K562 (cell line): ENCODE data around the gene GARRE1. TPM values are rescaled to one million over a fixed set of nuclear protein-coding genes. Genes with fewer than 3 reads are reported as not detected.

Source experiments
- ATAC-seq: fragments of 200-7000 bp; cut with Tn5 transposase; 3 replicates; pipeline ENCODE4 v1.9.1; 2020; ENCODE audit warnings: moderate library complexity
- BruUV-seq: library from RNA; stranded (reverse); fragments of 400-500 nt; replicated peaks from 2 replicates; lab custom pipeline; 2021; lab: Mats Ljungman, UMichigan
- CTCF ChIA-PET: fragments of 300-600 bp; formaldehyde crosslinking; extraction: SDS; loops from one replicate; lab custom pipeline; 2021; ENCODE audit warnings: low intra/inter-chr PET ratio; lab: Yijun Ruan, JAX
- POLR2A ChIA-PET: fragments of 300-600, 350-650 bp; sonication (Branson Sonifier 250); formaldehyde crosslinking; extraction: SDS; loops from one replicate; lab custom pipeline; 2021; ENCODE audit warnings: antibody characterized with exemption, inconsistent platforms; lab: Yijun Ruan, JAX
- DNase-seq, 4 experiments: peaks; one replicate each; pipeline versions ENCODE4 v3.0.0 to v3.0.0-alpha.2; 2011 to 2018; ENCODE audit warnings: low spot score in 3 of 4, mixed read lengths in 3 of 4; ENCODE audit errors: extremely low read depth in 1 of 4
- FAIRE-seq: peaks from 2 replicates; lab custom pipeline; 2011; peaks lifted over from hg19 to GRCh38; lab: Jason Lieb, UNC
- H2AFZ ChIP-seq: 2 replicates; pipeline ENCODE4 v1.6.0; 2011; ENCODE audit warnings: low read depth, low read length, control low read depth, inconsistent platforms
- H3K27ac ChIP-seq: fragments of 200-600 bp; 3 replicates; pipeline ENCODE4 v1.8.0; 2011; ENCODE audit warnings: low read depth, mild to moderate bottlenecking, control low read depth, inconsistent platforms, low read length, moderate library complexity, mixed read lengths; ENCODE audit errors: extremely low read depth
- H3K27me3 ChIP-seq, 2 experiments: fragments of 300-600 bp in 1 of 2; 2 replicates in 1 of 2; 3 replicates in 1 of 2; pipeline versions ENCODE4 v1.6.0 to v1.8.0; 2011; ENCODE audit warnings: inconsistent platforms in 2 of 2, low read length in 2 of 2, mild to moderate bottlenecking in 1 of 2, mixed read lengths in 1 of 2, moderate library complexity in 1 of 2; ENCODE audit not compliant: control insufficient read depth in 2 of 2, insufficient read depth in 2 of 2
- H3K36me3 ChIP-seq: fragments of 300-600 bp; 3 replicates; pipeline ENCODE4 v1.8.0; 2011; ENCODE audit warnings: mild to moderate bottlenecking, low read length, inconsistent platforms; ENCODE audit not compliant: control insufficient read depth, insufficient read depth
- H3K4me1 ChIP-seq, 2 experiments: fragments of 200-600 bp in 1 of 2; replicated peaks in 1 of 2; 2 replicates in 1 of 2; 3 replicates in 1 of 2; pipeline versions ENCODE4 v1.5.1 to v1.8.0; 2011; ENCODE audit warnings: inconsistent platforms in 2 of 2, low read length in 2 of 2, mild to moderate bottlenecking in 1 of 2, mixed read lengths in 1 of 2, moderate library complexity in 1 of 2; ENCODE audit not compliant: control insufficient read depth in 2 of 2, insufficient read depth in 2 of 2
- H3K4me2 ChIP-seq: 2 replicates; pipeline ENCODE4 v1.6.1; 2011; ENCODE audit warnings: low read length, control low read depth, inconsistent platforms, mixed read lengths; ENCODE audit not compliant: insufficient read depth
- H3K4me3 ChIP-seq: fragments of 200-600 bp; sonication (generic), shearing (Covaris generic); 2 replicates; pipeline ENCODE4 v1.5.1; 2016; ENCODE audit warnings: control low read depth, inconsistent platforms
- H3K79me2 ChIP-seq: fragments of 200-600 bp; 3 replicates; pipeline ENCODE4 v1.8.0; 2011; ENCODE audit warnings: low read length, inconsistent platforms; ENCODE audit not compliant: control insufficient read depth, insufficient read depth
- H3K9ac ChIP-seq, 2 experiments: 2 replicates each; pipeline versions ENCODE4 v1.6.0 to v1.6.1; 2011; ENCODE audit warnings: low read depth in 2 of 2, low read length in 2 of 2, control low read depth in 1 of 2, inconsistent platforms in 1 of 2, mild to moderate bottlenecking in 1 of 2, mixed read lengths in 1 of 2; ENCODE audit not compliant: insufficient read depth in 1 of 2
- H3K9me1 ChIP-seq: one replicate; pipeline ENCODE4 v1.6.0; 2011; ENCODE audit warnings: inconsistent platforms, mild to moderate bottlenecking, low read length, moderate library complexity; ENCODE audit not compliant: control insufficient read depth, insufficient read depth
- H3K9me3 ChIP-seq: replicated peaks from 2 replicates; pipeline ENCODE4 v1.5.1; 2011; ENCODE audit warnings: low read depth, low read length, inconsistent platforms; ENCODE audit not compliant: control insufficient read depth, insufficient read depth
- H4K20me1 ChIP-seq: replicated peaks from 2 replicates; pipeline ENCODE4 v1.6.1; 2011; ENCODE audit warnings: low read length, inconsistent platforms, mixed read lengths; ENCODE audit not compliant: control insufficient read depth, insufficient read depth
- CREB1 ChIP-seq, 2 experiments: sonication (generic) in 1 of 2; formaldehyde crosslinking in 1 of 2; IDR thresholded peaks; 2 replicates each; pipeline versions ENCODE4 v1.6.1 to v1.8.0; 2012 to 2022; ENCODE audit warnings: inconsistent platforms in 1 of 2, mild to moderate bottlenecking in 1 of 2, missing genetic modification reagents in 1 of 2, moderate library complexity in 1 of 2
- HDAC3 ChIP-seq: fragments of 450-650 bp; IDR thresholded peaks from 2 replicates; pipeline ENCODE4 v1.6.1; 2018; ENCODE audit warnings: borderline replicate concordance, mild to moderate bottlenecking, moderate library complexity; ENCODE audit not compliant: partially characterized antibody
- MCM3 ChIP-seq: fragments of 450-650 bp; IDR thresholded peaks from 2 replicates; pipeline ENCODE4 v1.6.1; 2016
- POLR2AphosphoS2 ChIP-seq: IDR thresholded peaks from 2 replicates; pipeline ENCODE4 v1.6.1; 2012; ENCODE audit warnings: low read length, improper control_type of control experiment
- ZNF140 ChIP-seq: fragments of 250-450 bp; sonication (Bioruptor Pico); IDR thresholded peaks from 2 replicates; pipeline ENCODE4 v1.8.0; 2021; ENCODE audit warnings: moderate library complexity, mild to moderate bottlenecking, inconsistent platforms
- ZNF280A ChIP-seq: fragments of 450-650 bp; IDR thresholded peaks from 2 replicates; pipeline ENCODE4 v1.6.1; 2018; ENCODE audit warnings: mild to moderate bottlenecking, low read depth; ENCODE audit not compliant: partially characterized antibody
- ZNF695 ChIP-seq: fragments of 450-650 bp; formaldehyde crosslinking; IDR thresholded peaks from 2 replicates; pipeline ENCODE4 v1.4.0; 2020; ENCODE audit warnings: mild to moderate bottlenecking, moderate library complexity
- WGBS: fragments of 100-300 bp; shearing (Covaris generic); methylation state at CpG from one replicate; pipeline ENCODE4 v1.1.6; 2016; ENCODE audit warnings: low coverage, mixed read lengths; ENCODE audit not compliant: insufficient coverage; ENCODE audit errors: missing lambda C conversion rate; 5-methylcytosine and 5-hydroxymethylcytosine counted together
- in situ Hi-C: fragments of 300-500 bp; cut with MboI; formaldehyde crosslinking; loops from 4 replicates; pipeline ENCODE4 v1.15.0; 2018; ENCODE audit warnings: inconsistent platforms, mixed read lengths
- intact Hi-C: fragments of 100-400 bp; cut with micrococcal nuclease; formaldehyde crosslinking; loops from 2 replicates; pipeline ENCODE4 v1.14.2; 2022
- polyA plus RNA-seq, 8 experiments: library from polyadenylated mRNA; depleted of rRNA in 4 of 8; stranded (reverse) in 5 of 8; unstranded in 3 of 8; fragments of >200 nt; fragmentation: Nextera tagmentation in 2 of 8; fragmentation: Illumina TruSeq in 1 of 8; extraction: Ambion mirVana in 2 of 8; extraction: Trizol in 1 of 8; gene quantifications; 2 replicates each; pipeline versions ENCODE4 v1.2.1 to v1.2.3, GENCODE V29; 2011 to 2014; ENCODE audit warnings: inconsistent platforms in 1 of 8, missing spikeins in 1 of 8
- total RNA-seq, 7 experiments: library from RNA; depleted of rRNA in 6 of 7; stranded (reverse); fragments of >200 nt in 6 of 7; fragmentation: Illumina TruSeq in 2 of 7; extraction: Trizol in 2 of 7; gene quantifications; 2 replicates each; pipeline versions ENCODE4 v1.2.1 to v1.2.3, GENCODE V29; 2011 to 2021; ENCODE audit warnings: low replicate concordance in 1 of 7

GARRE1 gene
- total and polyA plus RNA-seq, 9 of the 15 experiments (the other 6 are each of a cell fraction or from before 2014, with no cell fraction given), result 1.6 to 12.8 (median 7.5) TPM

- TF ChIP-seq HDAC3 (no peak), MCM3 (no peak)
Measured at GRCh38 chr19:34229721-34230120, 24.6 kb upstream of the GARRE1 start (continued).

- Histone ChIP-seq H4K20me1 (no peaks in the 10 kb centered on the region; the same call in 1 of the 2 replicates), H3K4me2 (no peak overlapping the region), H3K9me3 (no peaks in the 10 kb centered on the region), H3K79me2 (no peaks in the 10 kb centered on the region), H3K36me3 (peaks cover 42% of the 10 kb centered on the region), H2AFZ (no peak overlapping the region), H3K4me3 (no peak overlapping the region), H3K9ac (no peak overlapping the region), H3K4me1 (peaks cover 0 to 13% of the 10 kb centered on the region in 2 experiments; a peak in 3 of 5 replicates), H3K27ac (no peak overlapping the region), H3K9me1 (no peaks in the 10 kb centered on the region), H3K27me3 (no peaks in the 10 kb centered on the region)
- POLR2A ChIA-PET, result interaction anchor here (0.6 kb wide), 1 partner anchor 14 kb away, joined by 3 read pairs; no protein-coding TSS in a partner anchor
- TF ChIP-seq ZNF280A, result no peak
- no peak for TF ChIP-seq ZNF695 (CRISPR knock-in tag)
- peak; percentile 70; the same call in 1 of the 2 replicates for TF ChIP-seq POLR2AphosphoS2
- TF ChIP-seq ZNF140 (CRISPR knock-in tag), result no peak
- no peak for TF ChIP-seq CREB1 (IDR thresholded peaks at IDR 0.05)
- no peak for TF ChIP-seq CREB1 (CRISPR knock-in tag; IDR thresholded peaks at IDR 0.05)
- in situ Hi-C loops (no loop called here), intact Hi-C loops (no loop called here)
- 92% methylated on average over 9 of the region's 10 CpGs for WGBS
- no peak for ATAC-seq
- BruUV-seq, result no TSS peak
- DNase-seq, result no peak
- CTCF ChIA-PET, result no interaction called here
- no peak for FAIRE-seq
Measured at GRCh38 chr19:34230820-34231219, 23.5 kb upstream of the GARRE1 start.
